GM12878 (cell line): ENCODE data around the gene SCGB3A2. TPM values are rescaled to one million over a fixed set of nuclear protein-coding genes. Genes with fewer than 3 reads are reported as not detected.

Experiments used
- ATF3 ChIP-seq: IDR thresholded peaks from 2 replicates; pipeline ENCODE4 v1.6.1; 2011; ENCODE audit warnings: low read depth, mild to moderate bottlenecking, low read length, moderate library complexity, borderline replicate concordance; ENCODE audit errors: extremely low read depth
- CREM ChIP-seq: IDR thresholded peaks from 2 replicates; pipeline ENCODE4 v1.6.1; 2014; ENCODE audit warnings: antibody characterized with exemption, low read depth
- EZH2 ChIP-seq: IDR thresholded peaks from 2 replicates; pipeline ENCODE4 v1.6.1; 2012; ENCODE audit warnings: low read depth, mild to moderate bottlenecking, control low read depth, inconsistent platforms, low read length, borderline replicate concordance; ENCODE audit not compliant: control insufficient read depth
- NFYB ChIP-seq: IDR thresholded peaks from 2 replicates; pipeline ENCODE4 v1.6.1; 2011; ENCODE audit warnings: low read depth, mild to moderate bottlenecking, low read length, improper control_type of control experiment, moderate library complexity; ENCODE audit not compliant: insufficient read depth
- POLR2A ChIP-seq: IDR thresholded peaks from 2 replicates; pipeline ENCODE4 v1.6.1; 2011; ENCODE audit warnings: low read depth, mild to moderate bottlenecking, low read length
- POU2F2 ChIP-seq: IDR thresholded peaks from 3 replicates; pipeline ENCODE4 v1.6.1; 2011; ENCODE audit warnings: low read depth, mild to moderate bottlenecking, low read length, borderline replicate concordance
- SUZ12 ChIP-seq: fragments of 200-600 bp; sonication (generic); IDR thresholded peaks from one replicate; pipeline ENCODE4 v1.6.1; 2018; ENCODE audit warnings: antibody characterized with exemption, mild to moderate bottlenecking; ENCODE audit not compliant: unreplicated experiment
- ZNF217 ChIP-seq: fragments of 450-650 bp; IDR thresholded peaks from 2 replicates; pipeline ENCODE4 v1.6.1; 2017; ENCODE audit warnings: antibody characterized with exemption, mild to moderate bottlenecking
- ZNF592 ChIP-seq: fragments of 450-650 bp; IDR thresholded peaks from 2 replicates; pipeline ENCODE4 v1.6.1; 2017; ENCODE audit warnings: mild to moderate bottlenecking, moderate library complexity
- polyA plus RNA-seq, 11 experiments: library from polyadenylated mRNA; depleted of rRNA in 4 of 11; unstranded in 6 of 11; stranded (reverse) in 5 of 11; fragments of >200 nt; fragmentation: Nextera tagmentation in 4 of 11; fragmentation: Illumina TruSeq in 1 of 11; extraction: Ambion mirVana in 4 of 11; extraction: Trizol in 1 of 11; gene quantifications; 1 replicate in 1 of 11; 2 replicates in 10 of 11; pipeline versions ENCODE4 v1.2.1 to v1.2.3, GENCODE V29; 2011 to 2016; ENCODE audit warnings: inconsistent platforms in 2 of 11, missing spikeins in 2 of 11, low read depth in 1 of 11
- total RNA-seq, 4 experiments: library from RNA; depleted of rRNA in 3 of 4; stranded (reverse); fragments of >200 nt in 3 of 4; fragmentation: Illumina TruSeq in 1 of 4; extraction: Trizol in 1 of 4; gene quantifications; 2 replicates each; pipeline versions ENCODE4 v1.2.1 to v1.2.3, GENCODE V29; 2013 to 2021

Gene SCGB3A2
- total and polyA plus RNA-seq, 10 of the 15 experiments (the other 5 are each of a cell fraction or from before 2014, with no cell fraction given), result 0.24 TPM; not detected in 9

- no peak for TF ChIP-seq ZNF592
- TF ChIP-seq POU2F2, result no peak
- TF ChIP-seq SUZ12, result no peak
- TF ChIP-seq ZNF217, result no peak
- TF ChIP-seq CREM, result no peak
- no peak for TF ChIP-seq POLR2A
- TF ChIP-seq EZH2, result no peak
- TF ChIP-seq ATF3, result no peak
- no peak for TF ChIP-seq NFYB
Measured at GRCh38 chr5:147858565-147858964, 19.9 kb upstream of the SCGB3A2 start (continued).
